Fibroblast of the aortic adventitia (primary cell): Measurements from ENCODE around the gene PRKCA. TPM values are rescaled to one million over a fixed set of nuclear protein-coding genes. Genes with fewer than 3 reads are reported as not detected.

Source experiments
- DNase-seq: peaks from one replicate; pipeline ENCODE4 v3.0.0-alpha.2; 2010; ENCODE audit warnings: low read depth
- H3K4me3 ChIP-seq: 2 replicates; pipeline ENCODE4 v1.5.1; 2011; ENCODE audit warnings: low read depth, mild to moderate bottlenecking, control low read depth, low read length, moderate library complexity
- CTCF ChIP-seq: IDR thresholded peaks from 2 replicates; pipeline ENCODE4 v1.5.1; 2011; ENCODE audit warnings: mild to moderate bottlenecking, low read length, control low read depth, inconsistent platforms; ENCODE audit not compliant: insufficient read depth
- total RNA-seq: library from RNA; depleted of rRNA; stranded (reverse); fragments of >200 nt; gene quantifications from 2 replicates; pipeline ENCODE4 v1.2.3, GENCODE V29; 2012; ENCODE audit warnings: low replicate concordance

Gene PRKCA
- total RNA-seq, 1 donor = 43.7 TPM

GRCh38 chr17:66367107-66367506 is 64.7 kb downstream of the PRKCA start:
- DNase-seq = no peak
- no peak for TF ChIP-seq CTCF
- H3K4me3 ChIP-seq = no peak overlapping the region

- no peak for DNase-seq
- no peak for TF ChIP-seq CTCF
- H3K4me3 ChIP-seq = no peak overlapping the region
Observed at GRCh38 chr17:66369830-66370229, 67.4 kb downstream of the PRKCA start.

- no peak for TF ChIP-seq CTCF
- no peak overlapping the region for H3K4me3 ChIP-seq
- DNase-seq = no peak
Observed at GRCh38 chr17:66371561-66371960, 69.1 kb downstream of the PRKCA start.

- no peak for TF ChIP-seq CTCF
- no peak for DNase-seq
Observed at GRCh38 chr17:66372182-66372581, 69.8 kb downstream of the PRKCA start.

GRCh38 chr17:66373079-66373478 is 70.7 kb downstream of the PRKCA start:
- no peak for DNase-seq
- TF ChIP-seq CTCF = no peak
- H3K4me3 ChIP-seq = no peak overlapping the region

More at GRCh38 chr17:66372182-66372581, 69.8 kb downstream of the PRKCA start:
- no peak overlapping the region for H3K4me3 ChIP-seq

GRCh38 chr17:66373944-66374817 is 71.8 kb downstream of the PRKCA start:
- TF ChIP-seq CTCF = no peak
- no peak for DNase-seq
- no peak overlapping the region for H3K4me3 ChIP-seq

GRCh38 chr17:66375121-66375520 is 72.7 kb downstream of the PRKCA start:
- H3K4me3 ChIP-seq = no peak overlapping the region
- no peak for TF ChIP-seq CTCF
- no peak for DNase-seq
